Measurements from ENCODE around the gene EYS.

Gene EYS

GRCh38 chr6:65545920-65546319, 161.1 kb downstream of the EYS start:
- no peaks in the 10 kb centered on the region for H3K36me3 ChIP-seq (ENCODE audit: control insufficient read depth, low read length)
- H3K9me3 ChIP-seq (ENCODE audit: control insufficient read depth, insufficient read depth, low read length) = no peaks in the 10 kb centered on the region
- H3K4me2 ChIP-seq (ENCODE audit: low read length) = no peak overlapping the region
- no peaks in the 10 kb centered on the region for H3K4me1 ChIP-seq (ENCODE audit: control insufficient read depth, low read length)
- H3K27ac ChIP-seq (ENCODE audit: low read depth, low read length) = no peak overlapping the region
- H3K9me2 ChIP-seq (replicated peaks; ENCODE audit: control insufficient read depth, low read length) = no peaks in the 10 kb centered on the region
- no peaks in the 10 kb centered on the region for H3K27me3 ChIP-seq (ENCODE audit: control insufficient read depth, low read length)
- no peaks in the 10 kb centered on the region for H3F3A ChIP-seq (ENCODE audit: control insufficient read depth, insufficient read depth)
- H3K79me2 ChIP-seq (ENCODE audit: control insufficient read depth, low read length) = no peaks in the 10 kb centered on the region
- no peak overlapping the region for H3K4me3 ChIP-seq (ENCODE audit: low read length)
- TF ChIP-seq CTCF (IDR thresholded peaks at IDR 0.05; ENCODE audit: low read depth, low read length, poor library complexity, severe bottlenecking) (no peak), EZH2phosphoT487 (IDR thresholded peaks at IDR 0.05; ENCODE audit: borderline replicate concordance, low read length) (no peak)
- H4K20me1 ChIP-seq (ENCODE audit: control insufficient read depth, insufficient read depth, low read depth, low read length) = no peaks in the 10 kb centered on the region

- H3K79me2 ChIP-seq (ENCODE audit: control insufficient read depth, low read length) = no peaks in the 10 kb centered on the region
- no peaks in the 10 kb centered on the region for H4K20me1 ChIP-seq (ENCODE audit: control insufficient read depth, insufficient read depth, low read depth, low read length)
- H3K4me1 ChIP-seq (ENCODE audit: control insufficient read depth, low read length) = no peaks in the 10 kb centered on the region
- H3K9me2 ChIP-seq (replicated peaks; ENCODE audit: control insufficient read depth, low read length) = no peaks in the 10 kb centered on the region
- no peaks in the 10 kb centered on the region for H3K36me3 ChIP-seq (ENCODE audit: control insufficient read depth, low read length)
- H3K27me3 ChIP-seq (ENCODE audit: control insufficient read depth, low read length) = no peaks in the 10 kb centered on the region
- no peaks in the 10 kb centered on the region for H3K9me3 ChIP-seq (ENCODE audit: control insufficient read depth, insufficient read depth, low read length)
- no peak overlapping the region for H3K4me2 ChIP-seq (ENCODE audit: low read length)
- H3K27ac ChIP-seq (ENCODE audit: low read depth, low read length) = no peak overlapping the region
- H3F3A ChIP-seq (ENCODE audit: control insufficient read depth, insufficient read depth) = no peaks in the 10 kb centered on the region
- TF ChIP-seq EZH2phosphoT487 (IDR thresholded peaks at IDR 0.05; ENCODE audit: borderline replicate concordance, low read length) (no peak), CTCF (IDR thresholded peaks at IDR 0.05; ENCODE audit: low read depth, low read length, poor library complexity, severe bottlenecking) (no peak)
- H3K4me3 ChIP-seq (ENCODE audit: low read length) = no peak overlapping the region
Measured at GRCh38 chr6:65538644-65539043, 168.4 kb downstream of the EYS start.

DNA sequence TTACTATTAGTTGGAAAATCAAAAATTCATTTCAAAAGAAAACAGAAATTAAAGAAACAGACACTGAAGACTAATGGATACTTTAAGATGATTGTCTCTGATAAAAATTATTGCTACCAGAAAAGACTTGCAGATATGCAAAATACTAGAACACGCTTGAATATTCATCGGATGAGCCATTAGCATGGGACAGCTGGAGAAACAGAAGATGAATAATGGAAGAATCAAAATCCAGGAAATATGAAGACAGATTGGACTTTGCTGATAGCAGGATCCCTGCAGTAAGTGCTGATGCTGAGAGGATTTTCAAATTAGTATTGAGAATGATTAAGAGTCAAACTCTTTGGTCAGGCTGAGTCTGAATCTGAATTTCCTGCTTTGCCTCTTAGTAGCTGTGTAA, 169.4 kb downstream of the EYS start:
- Histone ChIP-seq H3K27me3 (ENCODE audit: control insufficient read depth, low read length) (no peaks in the 10 kb centered on the region), H3K36me3 (ENCODE audit: control insufficient read depth, low read length) (no peaks in the 10 kb centered on the region), H3K9me2 (replicated peaks; ENCODE audit: control insufficient read depth, low read length) (no peaks in the 10 kb centered on the region), H3K4me3 (ENCODE audit: low read length) (no peak overlapping the region), H3K4me1 (ENCODE audit: control insufficient read depth, low read length) (no peaks in the 10 kb centered on the region), H3K27ac (ENCODE audit: low read depth, low read length) (no peak overlapping the region), H3K79me2 (ENCODE audit: control insufficient read depth, low read length) (no peaks in the 10 kb centered on the region), H3K9me3 (ENCODE audit: control insufficient read depth, insufficient read depth, low read length) (no peaks in the 10 kb centered on the region), H3K4me2 (ENCODE audit: low read length) (no peak overlapping the region), H3F3A (ENCODE audit: control insufficient read depth, insufficient read depth) (no peaks in the 10 kb centered on the region), H4K20me1 (ENCODE audit: control insufficient read depth, insufficient read depth, low read depth, low read length) (no peaks in the 10 kb centered on the region)
- TF ChIP-seq EZH2phosphoT487 (IDR thresholded peaks at IDR 0.05; ENCODE audit: borderline replicate concordance, low read length) (no peak), CTCF (IDR thresholded peaks at IDR 0.05; ENCODE audit: low read depth, low read length, poor library complexity, severe bottlenecking) (no peak)

- no peaks in the 10 kb centered on the region for H3F3A ChIP-seq (ENCODE audit: control insufficient read depth, insufficient read depth)
- no peak overlapping the region for H3K4me2 ChIP-seq (ENCODE audit: low read length)
- no peaks in the 10 kb centered on the region for H4K20me1 ChIP-seq (ENCODE audit: control insufficient read depth, insufficient read depth, low read depth, low read length)
- no peak overlapping the region for H3K4me3 ChIP-seq (ENCODE audit: low read length)
- H3K36me3 ChIP-seq (ENCODE audit: control insufficient read depth, low read length) = no peaks in the 10 kb centered on the region
- no peaks in the 10 kb centered on the region for H3K27me3 ChIP-seq (ENCODE audit: control insufficient read depth, low read length)
- H3K4me1 ChIP-seq (ENCODE audit: control insufficient read depth, low read length) = no peaks in the 10 kb centered on the region
- H3K79me2 ChIP-seq (ENCODE audit: control insufficient read depth, low read length) = no peaks in the 10 kb centered on the region
- TF ChIP-seq EZH2phosphoT487 (IDR thresholded peaks at IDR 0.05; ENCODE audit: borderline replicate concordance, low read length) (no peak), CTCF (IDR thresholded peaks at IDR 0.05; ENCODE audit: low read depth, low read length, poor library complexity, severe bottlenecking) (no peak)
- H3K9me3 ChIP-seq (ENCODE audit: control insufficient read depth, insufficient read depth, low read length) = no peaks in the 10 kb centered on the region
- no peaks in the 10 kb centered on the region for H3K9me2 ChIP-seq (replicated peaks; ENCODE audit: control insufficient read depth, low read length)
- no peak overlapping the region for H3K27ac ChIP-seq (ENCODE audit: low read depth, low read length)
Measured at GRCh38 chr6:65531533-65531932, 175.5 kb downstream of the EYS start.
